HCEC 1CT (cell line): ENCODE measurements around the gene ARFGAP2.

Experiments used
- DNase-seq: peaks from one replicate; pipeline ENCODE4 v3.0.0-alpha.2; 2017

Gene ARFGAP2

GRCh38 chr11:47166368-47166767 lies 10.3 kb downstream of the ARFGAP2 start:
- DNase-seq = no peak

GRCh38 chr11:47165253-47165840 lies 11.3 kb downstream of the ARFGAP2 start:
- DNase-seq = no peak

- no peak for DNase-seq
Observed at GRCh38 chr11:47164321-47164720, 12.4 kb downstream of the ARFGAP2 start.

- no peak for DNase-seq
Observed at GRCh38 chr11:47163898-47164297, 12.8 kb downstream of the ARFGAP2 start.

- no peak for DNase-seq
Observed at GRCh38 chr11:47163193-47163592, 13.5 kb downstream of the ARFGAP2 start.

GRCh38 chr11:47162426-47162825 lies 14.3 kb downstream of the ARFGAP2 start:
- no peak for DNase-seq

- no peak for DNase-seq
Observed at GRCh38 chr11:47161890-47162289, 14.8 kb downstream of the ARFGAP2 start.

- DNase-seq = peak; percentile 63
Observed at GRCh38 chr11:47161134-47161854, 15.4 kb downstream of the ARFGAP2 start.

- DNase-seq = no peak
Observed at GRCh38 chr11:47160753-47161133, 15.9 kb downstream of the ARFGAP2 start.

GRCh38 chr11:47158242-47158641 lies 18.4 kb downstream of the ARFGAP2 start:
- DNase-seq = no peak

GRCh38 chr11:47157805-47158204 lies 18.9 kb downstream of the ARFGAP2 start:
- DNase-seq = no peak

GRCh38 chr11:47156951-47157350 lies 19.7 kb downstream of the ARFGAP2 start:
- no peak for DNase-seq

- DNase-seq = no peak
Observed at GRCh38 chr11:47156333-47156732, 20.3 kb downstream of the ARFGAP2 start.

GRCh38 chr11:47155879-47156278 lies 20.8 kb downstream of the ARFGAP2 start:
- DNase-seq = no peak

GRCh38 chr11:47154616-47155570 lies 21.8 kb downstream of the ARFGAP2 start:
- DNase-seq = no peak

GRCh38 chr11:47152953-47153950 lies 23.4 kb downstream of the ARFGAP2 start:
- DNase-seq = peak; percentile 66

- DNase-seq = no peak
Observed at GRCh38 chr11:47152126-47152952, 24.3 kb downstream of the ARFGAP2 start.

GRCh38 chr11:47149782-47150181 lies 26.9 kb downstream of the ARFGAP2 start:
- DNase-seq = no peak

GRCh38 chr11:47148903-47149531 lies 27.7 kb downstream of the ARFGAP2 start:
- DNase-seq = no peak

- no peak for DNase-seq
Observed at GRCh38 chr11:47148270-47148669, 28.4 kb downstream of the ARFGAP2 start.

GRCh38 chr11:47147681-47148080 lies 29.0 kb downstream of the ARFGAP2 start:
- DNase-seq = no peak
